NCI-H82 treated with DMSO at 0.1 percent for 48 hours (cell line): Measurements from ENCODE around the gene LRRC74A.

Experiments used
- DNase-seq: peaks from one replicate; lab custom pipeline; 2025; ENCODE audit not compliant: unreplicated experiment; lab: John Stamatoyannopoulos, UW

The LRRC74A gene

GRCh38 chr14:76844223-76844622, 18.0 kb downstream of the LRRC74A start:
- DNase-seq, result no peak

GRCh38 chr14:76846331-76847047, 20.3 kb downstream of the LRRC74A start:
- DNase-seq, result no peak

- DNase-seq, result no peak
Observed at GRCh38 chr14:76848879-76849278, 22.7 kb downstream of the LRRC74A start.

- no peak for DNase-seq
Observed at GRCh38 chr14:76855066-76855465, 28.9 kb downstream of the LRRC74A start.

- DNase-seq, result no peak
Observed at GRCh38 chr14:76856769-76857168, 30.6 kb downstream of the LRRC74A start.

GRCh38 chr14:76861574-76862255, 35.5 kb downstream of the LRRC74A start:
- no peak for DNase-seq

GRCh38 chr14:76862546-76863282, 36.5 kb downstream of the LRRC74A start:
- DNase-seq, result no peak

GRCh38 chr14:76863724-76864407, 37.7 kb downstream of the LRRC74A start:
- no peak for DNase-seq

GRCh38 chr14:76866456-76866855, 40.2 kb downstream of the LRRC74A start:
- DNase-seq, result no peak

GRCh38 chr14:76867516-76868453, 41.6 kb downstream of the LRRC74A start:
- DNase-seq, result no peak

GRCh38 chr14:76868454-76869170, 42.4 kb downstream of the LRRC74A start:
- no peak for DNase-seq

- DNase-seq, result no peak
Observed at GRCh38 chr14:76870166-76870565, 44.0 kb downstream of the LRRC74A start.

- peak; percentile 21 for DNase-seq
Observed at GRCh38 chr14:76872796-76873432, 46.7 kb downstream of the LRRC74A start.

- DNase-seq, result no peak
Observed at GRCh38 chr14:76874734-76875133, 48.5 kb downstream of the LRRC74A start.

GRCh38 chr14:76876076-76876475, 49.9 kb downstream of the LRRC74A start:
- peak; percentile 24 for DNase-seq

- DNase-seq, result no peak
Observed at GRCh38 chr14:76877871-76878270, 51.7 kb downstream of the LRRC74A start.

GRCh38 chr14:76880449-76880848, 54.2 kb downstream of the LRRC74A start:
- no peak for DNase-seq

GRCh38 chr14:76881348-76881747, 55.1 kb downstream of the LRRC74A start:
- no peak for DNase-seq

- DNase-seq, result no peak
Observed at GRCh38 chr14:76882651-76883050, 56.4 kb downstream of the LRRC74A start.
